ENCODE results near the gene GIPR. TPM values are rescaled to one million over a fixed set of nuclear protein-coding genes. Genes with fewer than 3 reads are reported as not detected.
"Not testable (repeated sequence)": the region's sequence is repeated elsewhere in the genome, so short reads cannot be mapped to it uniquely, and the experiment has no call there.

Gene GIPR
- total RNA-seq, 1 donor from 2014 or later, result 4.2 TPM

DNA sequence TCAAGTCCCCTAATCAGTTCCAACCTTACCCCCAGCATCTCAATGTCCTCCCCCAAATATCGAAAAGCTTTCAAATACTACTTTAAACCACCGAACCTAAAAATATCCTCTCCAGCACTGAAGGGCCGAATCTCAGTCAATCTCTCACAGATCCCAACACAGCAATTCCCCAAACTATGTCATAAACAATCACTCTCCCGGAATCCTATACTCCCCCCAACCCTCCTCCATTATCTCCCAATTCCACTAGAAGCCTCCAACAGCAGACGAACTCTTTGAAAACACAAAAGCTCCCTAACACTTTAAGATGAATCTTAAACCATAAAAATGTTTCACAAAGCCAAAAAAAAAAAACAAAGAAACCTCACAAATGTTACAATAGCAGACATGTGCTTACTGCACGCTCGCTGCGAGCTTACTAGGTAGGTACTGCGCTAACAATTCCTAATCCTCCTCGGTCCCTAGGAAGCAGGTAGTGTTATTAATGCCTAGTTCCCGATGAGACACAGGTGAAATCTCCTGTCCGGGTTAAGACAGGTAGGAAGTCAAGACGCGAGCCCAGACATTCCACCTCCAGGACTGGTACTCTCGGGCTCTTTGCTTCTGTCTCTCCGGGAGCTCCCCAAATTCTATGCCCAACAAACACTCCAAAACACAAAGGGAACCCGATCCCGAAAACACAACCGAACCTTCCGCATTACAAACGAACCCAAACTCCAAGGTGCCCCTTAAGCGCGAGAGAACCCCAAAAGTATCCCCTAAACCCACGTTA, 48.5 kb downstream of the GIPR start:
- Mint-ChIP-seq H3K4me1 (peaks cover 33% of the 10 kb centered on the region), H3K4me3 (peak overlapping the region; percentile 88), H3K9me3 (no peaks in the 10 kb centered on the region), H3K27ac (peak overlapping the region; percentile 97), H3K27me3 (peaks cover 2% of the 10 kb centered on the region), H3K36me3 (ENCODE audit: low read depth) (peaks cover 38% of the 10 kb centered on the region)
- intact Hi-C loops (cut with micrococcal nuclease), result loop anchor here (1.0 kb wide), 5 partner anchors 14 to 170 kb away; partner anchors contain the start of genes FBXO46, IRF2BP1, OPA3 and QPCTL
- peak; percentile 79 for DNase-seq

DNA sequence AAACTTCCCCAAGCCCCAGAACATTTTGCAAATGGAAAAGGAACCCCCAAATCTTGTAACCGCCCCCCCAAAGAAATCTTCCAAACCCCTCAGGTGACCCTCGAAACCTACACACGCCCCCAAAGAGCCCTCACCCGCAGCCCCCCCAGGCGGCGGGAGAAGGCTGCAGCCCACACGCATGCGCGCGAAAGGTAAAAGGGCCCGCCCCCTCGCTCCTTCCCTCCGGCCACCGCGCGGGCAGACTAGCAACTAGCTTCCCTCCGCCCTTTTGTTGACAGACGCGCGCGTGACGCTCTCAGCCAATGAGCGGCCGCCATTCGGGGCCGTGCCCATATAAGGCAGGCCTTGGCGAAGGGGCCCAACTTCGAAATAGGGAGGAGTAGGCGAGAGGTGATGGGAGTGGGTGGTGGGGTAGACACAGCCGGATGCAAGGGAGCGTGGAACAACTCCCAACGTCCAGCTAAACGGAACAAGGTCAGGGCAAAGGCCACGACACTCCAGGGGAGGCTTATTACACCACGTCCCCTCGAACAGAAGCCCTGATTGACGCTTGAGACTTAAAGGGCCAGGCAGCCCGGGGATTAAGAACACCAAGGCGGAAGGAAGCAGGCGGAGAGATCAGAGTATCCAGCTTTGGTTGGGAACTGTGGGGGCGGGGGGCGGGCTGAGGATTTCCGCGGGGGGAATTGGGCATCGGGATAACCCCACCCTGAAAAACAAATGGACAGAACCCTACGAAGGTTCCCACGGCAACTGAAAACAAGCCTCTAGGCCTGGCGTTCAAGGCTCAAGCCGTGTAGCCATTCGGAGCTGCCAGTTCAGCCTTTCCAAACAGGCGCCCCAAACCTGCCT, 49.3 kb downstream of the GIPR start:
- Mint-ChIP-seq H3K27me3 (peaks cover 2% of the 10 kb centered on the region), H3K36me3 (ENCODE audit: low read depth) (peaks cover 41% of the 10 kb centered on the region), H3K4me1 (peaks cover 33% of the 10 kb centered on the region), H3K4me3 (peak overlapping the region; percentile 88), H3K9me3 (no peaks in the 10 kb centered on the region), H3K27ac (peak overlapping the region; percentile 97)
- peak; percentile 99 for DNase-seq
- intact Hi-C loops (cut with micrococcal nuclease), result loop anchor here (1.0 kb wide), 5 partner anchors 13 to 169 kb away; partner anchors contain the start of genes FBXO46, IRF2BP1, OPA3 and QPCTL

DNA sequence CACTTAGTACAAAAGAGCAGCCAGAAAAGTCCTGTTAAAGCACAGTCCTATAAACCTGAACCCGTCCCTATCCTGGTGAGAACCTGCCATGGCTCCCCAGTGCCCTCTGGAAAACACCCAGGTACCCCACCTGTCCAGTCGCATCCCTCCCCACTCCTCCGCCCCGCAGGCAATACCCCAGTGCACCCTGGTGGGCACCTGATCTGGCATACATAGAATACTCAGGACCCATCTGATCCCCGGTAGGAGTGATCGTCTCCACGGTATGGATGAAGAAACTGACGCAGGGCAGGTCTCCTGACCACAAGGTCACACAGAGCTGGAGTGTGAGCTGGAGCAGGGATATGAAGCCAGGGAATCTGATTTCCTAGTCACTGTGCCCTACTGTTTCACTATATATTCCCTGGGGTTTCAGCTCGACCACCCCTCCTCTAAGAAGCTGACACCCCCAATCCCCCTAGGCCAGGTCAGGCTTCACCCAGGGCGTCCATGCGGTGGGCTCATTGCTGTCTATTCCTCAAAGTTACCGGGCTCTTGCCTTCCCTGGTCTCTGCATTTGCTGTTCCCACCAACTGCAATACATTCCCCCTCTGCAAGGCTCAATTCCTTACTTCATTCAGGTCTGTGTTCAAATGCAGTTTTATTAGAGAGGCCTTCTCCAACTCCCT, 50.1 kb downstream of the GIPR start:
- H3K36me3 Mint-ChIP-seq (ENCODE audit: low read depth), result peaks cover 41% of the 10 kb centered on the region
- H3K9me3 Mint-ChIP-seq, result no peaks in the 10 kb centered on the region
- H3K4me1 Mint-ChIP-seq, result peaks cover 33% of the 10 kb centered on the region
- H3K27ac Mint-ChIP-seq, result peak overlapping the region; percentile 97
- H3K27me3 Mint-ChIP-seq, result peaks cover 2% of the 10 kb centered on the region
- DNase-seq, result no peak
- intact Hi-C loops (cut with micrococcal nuclease), result loop anchor here (1.0 kb wide), 5 partner anchors 12 to 168 kb away; partner anchors contain the start of genes FBXO46, IRF2BP1, OPA3 and QPCTL
- peak overlapping the region; percentile 88 for H3K4me3 Mint-ChIP-seq

DNA sequence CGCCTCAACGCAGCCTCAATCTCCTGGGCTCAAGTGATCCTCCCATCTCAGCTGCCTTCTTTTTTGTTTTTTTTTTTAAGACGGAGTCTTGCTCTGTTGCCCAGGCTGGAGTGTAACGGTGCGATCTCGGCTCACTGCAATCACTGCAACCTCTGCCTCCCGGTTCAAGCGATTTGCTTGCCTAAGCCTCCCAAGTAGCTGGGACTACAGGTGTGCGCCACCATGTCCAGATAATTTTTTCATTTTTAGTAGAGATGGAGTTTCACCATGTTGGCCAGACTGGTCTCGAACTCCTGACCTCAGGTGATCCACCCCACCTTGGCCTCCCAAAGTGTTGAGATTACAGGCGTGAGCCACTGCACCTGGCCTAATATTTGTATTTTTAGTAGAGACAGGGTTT, 52.0 kb downstream of the GIPR start:
- H3K4me3 Mint-ChIP-seq; H3K27me3 Mint-ChIP-seq; H3K27ac Mint-ChIP-seq; H3K9me3 Mint-ChIP-seq; intact Hi-C loops (cut with micrococcal nuclease); DNase-seq: not testable (repeated sequence)
- peaks cover 30% of the 10 kb centered on the region for H3K4me1 Mint-ChIP-seq
- H3K36me3 Mint-ChIP-seq (ENCODE audit: low read depth), result peaks cover 40% of the 10 kb centered on the region

DNA sequence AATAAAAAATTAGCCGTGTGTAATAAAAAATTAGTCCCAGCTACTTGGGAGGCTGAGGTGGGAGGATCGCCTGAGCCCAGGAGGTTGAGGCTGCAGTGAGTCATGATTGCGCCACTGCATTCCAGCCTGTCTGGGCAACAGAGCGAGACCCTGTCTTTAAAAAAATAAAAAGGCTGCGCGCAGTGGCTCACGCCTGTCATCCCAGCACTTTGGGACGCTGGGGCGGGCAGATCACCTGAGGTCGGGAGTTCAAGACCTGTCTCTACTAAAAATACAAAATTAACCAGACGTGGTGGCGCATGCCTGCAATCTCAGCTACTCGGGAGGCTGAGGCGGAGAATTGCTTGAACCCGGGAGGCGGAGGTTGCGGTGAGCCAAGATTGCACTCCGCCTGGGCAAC, 60.7 kb downstream of the GIPR start:
- H3K27ac Mint-ChIP-seq; intact Hi-C loops (cut with micrococcal nuclease): not testable (repeated sequence)

DNA sequence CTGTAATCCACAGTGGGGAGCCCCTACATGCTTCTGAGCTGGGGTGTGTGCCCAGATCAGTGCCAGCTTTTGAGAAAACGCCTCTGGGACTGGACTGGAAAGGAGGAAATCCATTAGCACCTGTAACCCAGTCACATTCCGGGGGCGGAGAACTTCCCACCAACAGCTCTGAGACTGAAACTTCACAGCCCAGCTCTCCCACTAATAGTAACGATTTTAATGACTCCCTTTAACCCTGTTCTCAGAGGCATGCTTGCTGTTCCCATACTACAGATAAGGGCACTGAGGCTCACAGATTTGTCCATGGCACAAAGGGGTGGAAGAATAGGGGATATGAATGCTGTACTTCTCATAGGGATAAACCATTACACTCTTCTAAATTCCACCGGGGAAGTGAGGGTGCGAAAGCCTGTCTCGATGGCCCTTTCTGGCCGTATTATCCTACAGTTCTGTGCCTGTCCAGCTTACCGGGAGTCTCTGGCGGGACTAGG, 61.8 kb downstream of the GIPR start:
- H3K4me1 Mint-ChIP-seq, result peaks cover 25% of the 10 kb centered on the region
- DNase-seq, result no peak
- peaks cover 12% of the 10 kb centered on the region for H3K36me3 Mint-ChIP-seq (ENCODE audit: low read depth)
- H3K27me3 Mint-ChIP-seq, result no peaks in the 10 kb centered on the region
- no peaks in the 10 kb centered on the region for H3K9me3 Mint-ChIP-seq
- peak overlapping the region; percentile 95 for H3K4me3 Mint-ChIP-seq
- H3K27ac Mint-ChIP-seq, result peak overlapping the region; percentile 88
- intact Hi-C loops (cut with micrococcal nuclease), result loop anchor here (1.0 to 2.0 kb wide), 4 partner anchors 13 to 133 kb away; partner anchors contain the start of genes QPCTL, SIX5 and SYMPK

More for the DNA sequence above, 60.7 kb downstream of the GIPR start:
- not testable (repeated sequence) for H3K4me3 Mint-ChIP-seq, H3K9me3 Mint-ChIP-seq, H3K27me3 Mint-ChIP-seq, DNase-seq
- Mint-ChIP-seq H3K4me1 (peaks cover 25% of the 10 kb centered on the region), H3K36me3 (ENCODE audit: low read depth) (peaks cover 12% of the 10 kb centered on the region)

DNA sequence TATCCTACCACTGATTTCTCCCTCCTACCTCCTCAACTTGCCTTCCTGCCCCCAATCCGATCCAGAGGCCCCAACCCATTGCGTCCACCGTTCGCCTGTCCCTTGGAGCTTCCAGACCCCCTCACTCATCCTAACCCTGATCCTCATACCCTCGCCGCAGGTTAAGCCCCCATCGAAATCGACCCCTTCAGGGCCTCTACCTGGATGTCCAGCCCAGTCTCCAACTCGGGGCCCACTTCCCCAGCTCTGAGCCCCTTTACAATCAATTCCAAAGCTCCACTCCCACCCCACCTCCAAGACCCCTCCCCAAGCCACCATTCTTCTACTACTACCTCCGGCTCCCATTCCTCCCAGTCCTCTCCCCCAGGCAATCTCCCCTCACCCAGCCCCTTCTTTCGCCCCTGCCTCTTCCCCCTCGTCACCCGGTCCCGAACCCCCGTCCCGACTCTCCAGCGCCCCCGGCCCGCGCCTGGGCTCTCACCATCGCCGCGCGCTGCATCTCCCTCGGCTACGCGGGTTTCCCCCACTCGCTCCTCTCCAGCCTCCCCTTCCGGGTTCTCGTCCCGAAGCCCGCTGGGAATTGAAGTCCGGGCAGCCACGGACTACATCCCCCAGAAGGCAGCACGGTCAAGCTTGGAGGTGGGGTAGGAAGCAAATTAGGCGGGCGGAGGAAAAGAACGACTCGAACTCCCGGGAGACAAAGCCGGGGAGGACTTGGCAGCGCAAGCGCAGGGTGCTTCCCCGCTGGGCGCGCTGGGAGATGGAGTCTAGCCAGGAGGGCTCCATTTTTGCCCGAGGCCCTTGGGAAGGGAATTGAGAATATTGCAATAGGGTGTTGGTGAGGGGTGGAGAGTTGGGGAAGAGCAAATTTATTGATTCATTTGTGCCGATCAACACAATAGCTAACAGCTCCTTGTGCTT, 62.6 kb downstream of the GIPR start, which contains the start of gene FBXO46:
TSS of gene FBXO46 (minus strand) at position 529 of the 921 bp plus-strand sequence. CDS start 17,401 bp downstream, outside the sequence.
- Mint-ChIP-seq H3K4me1 (peaks cover 25% of the 10 kb centered on the region), H3K27me3 (no peaks in the 10 kb centered on the region), H3K9me3 (no peaks in the 10 kb centered on the region), H3K27ac (peak within 1 kb of the TSS; percentile 88), H3K36me3 (ENCODE audit: low read depth) (peaks cover 12% of the 10 kb centered on the region), H3K4me3 (peak within 1 kb of the TSS; percentile 95)
- peak; percentile 99 for DNase-seq
- intact Hi-C loops (cut with micrococcal nuclease), result loop anchor here (1.0 to 2.0 kb wide), 5 partner anchors 13 to 146 kb away; partner anchors contain the start of genes OPA3, QPCTL, SIX5 and SYMPK

Other genes with a start within 250 kb of the GIPR start
- 123 and 124 TPM in 2 replicates for gene ERCC1, start 244.3 kb upstream of the GIPR start, total RNA-seq
- gene FOSB, start 200.2 kb upstream of the GIPR start, total RNA-seq, result 11.3 TPM in 2 replicates
- gene RTN2, start 171.2 kb upstream of the GIPR start, total RNA-seq, result 2.6 and 2.8 TPM in 2 replicates
- 1.3 and 1.9 TPM in 2 replicates for gene PPM1N, start 169.8 kb upstream of the GIPR start, total RNA-seq
- 215 and 219 TPM in 2 replicates for gene VASP, start 160.7 kb upstream of the GIPR start, total RNA-seq
- gene OPA3, start 83.4 kb upstream of the GIPR start, total RNA-seq, result 14.0 and 15.3 TPM in 2 replicates
- gene GPR4, start 66.0 kb upstream of the GIPR start, total RNA-seq, result not detected in 2 replicates
- 157 and 180 TPM in 2 replicates for gene EML2, start 28.8 kb upstream of the GIPR start, total RNA-seq
- 810 and 849 TPM in 2 replicates for gene SNRPD2, start 23.7 kb downstream of the GIPR start, total RNA-seq
- gene QPCTL, start 24.4 kb downstream of the GIPR start, total RNA-seq, result 16.7 and 20.9 TPM in 2 replicates
- gene FBXO46, start 62.7 kb downstream of the GIPR start, total RNA-seq, result 34.2 and 34.7 TPM in 2 replicates
- gene MEIOSIN, start 65.2 kb downstream of the GIPR start, total RNA-seq, result not detected in 2 replicates
- gene SIX5, start 101.0 kb downstream of the GIPR start, total RNA-seq, result 4.3 and 4.8 TPM in 2 replicates
- gene DMPK, start 114.3 kb downstream of the GIPR start, total RNA-seq, result 16.9 and 19.7 TPM in 2 replicates
- gene DMWD, start 124.6 kb downstream of the GIPR start, total RNA-seq, result 49.6 and 50.7 TPM in 2 replicates
- 0.35 and 0.38 TPM in 2 replicates for gene RSPH6A, start 147.1 kb downstream of the GIPR start, total RNA-seq
- 124 and 131 TPM in 2 replicates for gene SYMPK, start 194.9 kb downstream of the GIPR start, total RNA-seq
- 0.23 TPM in 1 of 2 replicates, not detected in the other for gene FOXA3, start 196.1 kb downstream of the GIPR start, total RNA-seq
- 18.5 and 18.9 TPM in 2 replicates for gene IRF2BP1, start 217.9 kb downstream of the GIPR start, total RNA-seq
- gene MYPOP, start 234.4 kb downstream of the GIPR start, total RNA-seq, result 5.5 and 5.9 TPM in 2 replicates
- gene NANOS2, start 246.6 kb downstream of the GIPR start, total RNA-seq, result not detected in 2 replicates